Mesodermal cell (in vitro differentiated cells): ENCODE results near the gene MRPS24.
"Not testable (repeated sequence)": the region's sequence is repeated elsewhere in the genome, so short reads cannot be mapped to it uniquely, and the experiment has no call there.

Experiments
- H3K27ac ChIP-seq: 2 replicates; pipeline ENCODE4 v1.7.0; 2013; ENCODE audit warnings: mild to moderate bottlenecking, low read depth, low read length, moderate library complexity; ENCODE audit not compliant: severe bottlenecking
- H3K36me3 ChIP-seq: 2 replicates; pipeline ENCODE4 v1.7.1; 2013; ENCODE audit warnings: mild to moderate bottlenecking, low read length, moderate library complexity; ENCODE audit not compliant: control insufficient read depth, insufficient read depth
- H3K4me1 ChIP-seq: one replicate; pipeline ENCODE4 v1.7.1; 2013; ENCODE audit warnings: mild to moderate bottlenecking, low read length; ENCODE audit not compliant: insufficient read depth, control insufficient read depth, poor library complexity, severe bottlenecking
- H3K4me3 ChIP-seq: 2 replicates; pipeline ENCODE4 v1.7.0; 2013; ENCODE audit warnings: low read length, control low read depth, mild to moderate bottlenecking; ENCODE audit not compliant: insufficient read depth, poor library complexity, severe bottlenecking; ENCODE audit errors: extremely low read depth
- H3K9me3 ChIP-seq: 2 replicates; pipeline ENCODE4 v1.7.1; 2013; ENCODE audit warnings: mild to moderate bottlenecking, low read length, moderate library complexity; ENCODE audit not compliant: control insufficient read depth
- WGBS, 2 experiments: methylation state at CpG; one replicate each; pipeline ENCODE4 v1.1.5; 2013; ENCODE audit warnings: missing lambda C conversion rate in 2 of 2; ENCODE audit not compliant: insufficient coverage in 2 of 2; 5-methylcytosine and 5-hydroxymethylcytosine counted together

MRPS24 gene

GRCh38 chr7:43834463-43835251, 34.7 kb downstream of the MRPS24 start:
- H3K36me3 ChIP-seq = no peaks in the 10 kb centered on the region
- 93 to 94% methylated on average over 4 to 5 of the region's 8 CpGs for WGBS, 2 experiments
- H3K27ac ChIP-seq = no peak overlapping the region
- no peak overlapping the region for H3K4me3 ChIP-seq
- peaks cover 14% of the 10 kb centered on the region for H3K9me3 ChIP-seq
- H3K4me1 ChIP-seq = no peaks in the 10 kb centered on the region

DNA sequence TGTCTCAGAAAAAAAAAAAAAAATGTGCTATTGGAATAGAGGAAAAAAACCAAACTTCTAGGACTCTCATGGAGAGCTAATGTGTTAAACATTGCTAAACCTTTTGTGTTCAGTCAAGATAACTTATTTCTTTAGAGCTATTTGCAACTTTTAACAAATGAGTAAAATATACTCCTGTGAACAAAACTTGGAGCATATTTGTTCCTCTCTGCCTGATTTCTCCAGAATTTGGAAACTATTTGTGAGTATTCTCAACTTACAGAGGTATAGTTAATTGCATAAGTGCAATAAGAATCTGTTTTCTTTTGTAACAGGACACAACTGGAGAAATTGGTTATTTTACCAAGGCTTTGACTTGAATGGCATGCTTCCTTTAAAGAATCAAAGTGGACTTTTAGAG, 38.4 kb downstream of the MRPS24 start:
- peaks cover 14% of the 10 kb centered on the region for H3K9me3 ChIP-seq
- H3K36me3 ChIP-seq, H3K4me1 ChIP-seq, H3K27ac ChIP-seq, H3K4me3 ChIP-seq: not testable (repeated sequence)

DNA sequence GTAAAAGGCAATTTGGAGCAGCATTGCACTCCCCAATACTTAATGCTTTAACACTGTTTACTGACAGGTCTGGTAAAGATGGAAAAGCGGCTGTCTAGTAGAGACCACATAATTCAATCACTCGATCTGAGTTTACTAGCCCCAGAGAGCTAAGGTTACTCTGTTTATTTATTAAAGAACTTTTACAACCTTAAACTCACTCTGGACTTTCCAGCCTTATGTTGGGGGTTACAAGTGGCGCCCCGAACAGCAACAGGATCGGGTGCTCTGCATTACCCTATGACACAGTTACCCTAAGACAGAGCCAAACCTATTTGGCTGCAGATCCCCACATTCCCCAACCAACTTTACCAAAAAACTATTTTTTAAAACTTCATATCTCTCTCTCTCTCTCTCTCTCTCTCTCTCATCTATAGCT, 43.9 kb downstream of the MRPS24 start:
- no peaks in the 10 kb centered on the region for H3K4me1 ChIP-seq
- WGBS, 2 experiments = 50 to 62% methylated on average over 2 to 3 of the region's 5 CpGs
- no peak overlapping the region for H3K27ac ChIP-seq
- H3K4me3 ChIP-seq = no peak overlapping the region
- H3K9me3 ChIP-seq = peaks cover under 1% of the 10 kb centered on the region
- H3K36me3 ChIP-seq = no peaks in the 10 kb centered on the region

DNA sequence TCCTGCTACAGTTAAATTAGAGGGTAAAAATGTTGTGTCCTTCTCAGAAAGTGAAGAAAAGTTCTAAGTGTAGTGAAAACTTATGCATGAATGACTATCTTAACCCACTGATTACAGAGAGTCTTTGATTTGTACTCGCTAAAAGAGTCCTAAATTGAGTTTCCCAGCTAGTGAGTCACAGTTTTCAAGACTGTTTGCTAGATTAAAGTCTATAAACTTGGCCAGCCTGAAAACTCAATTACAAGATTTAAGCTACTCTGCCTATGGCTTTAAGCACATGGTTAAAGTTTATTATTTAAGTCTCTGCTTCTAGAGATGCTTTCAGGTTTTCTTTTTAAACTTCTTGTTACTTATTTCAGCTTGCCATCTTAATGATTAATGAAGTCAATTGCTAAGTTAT, 44.4 kb downstream of the MRPS24 start:
- no peaks in the 10 kb centered on the region for H3K4me1 ChIP-seq
- no peak overlapping the region for H3K27ac ChIP-seq
- no peaks in the 10 kb centered on the region for H3K36me3 ChIP-seq
- WGBS, 2 experiments = 0% methylated on average over 1 of the region's 1 CpG
- H3K4me3 ChIP-seq = no peak overlapping the region
- H3K9me3 ChIP-seq = no peaks in the 10 kb centered on the region

DNA sequence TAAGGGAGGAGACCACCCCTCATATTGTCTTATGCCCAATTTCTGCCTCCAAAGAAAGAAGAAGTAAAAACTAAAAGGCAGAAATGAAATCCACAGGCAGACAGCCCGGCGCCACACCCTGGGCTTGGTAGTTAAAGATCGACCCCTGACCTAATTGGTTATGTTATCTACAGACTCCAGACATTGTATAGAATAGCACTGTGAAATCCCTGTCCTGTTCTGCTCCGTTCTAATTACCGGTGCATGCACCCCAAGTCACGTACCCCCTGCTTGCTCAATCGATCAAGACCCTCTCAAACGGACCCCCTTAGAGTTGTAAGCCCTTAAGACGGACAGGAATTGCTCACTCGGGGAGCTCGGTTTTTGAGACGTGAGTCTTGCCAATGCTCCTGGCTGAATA, 44.8 kb downstream of the MRPS24 start:
- not testable (repeated sequence) for H3K27ac ChIP-seq, H3K9me3 ChIP-seq, H3K4me1 ChIP-seq, H3K36me3 ChIP-seq, H3K4me3 ChIP-seq
- 82 to 86% methylated on average over 7 of the region's 12 CpGs for WGBS, 2 experiments

DNA sequence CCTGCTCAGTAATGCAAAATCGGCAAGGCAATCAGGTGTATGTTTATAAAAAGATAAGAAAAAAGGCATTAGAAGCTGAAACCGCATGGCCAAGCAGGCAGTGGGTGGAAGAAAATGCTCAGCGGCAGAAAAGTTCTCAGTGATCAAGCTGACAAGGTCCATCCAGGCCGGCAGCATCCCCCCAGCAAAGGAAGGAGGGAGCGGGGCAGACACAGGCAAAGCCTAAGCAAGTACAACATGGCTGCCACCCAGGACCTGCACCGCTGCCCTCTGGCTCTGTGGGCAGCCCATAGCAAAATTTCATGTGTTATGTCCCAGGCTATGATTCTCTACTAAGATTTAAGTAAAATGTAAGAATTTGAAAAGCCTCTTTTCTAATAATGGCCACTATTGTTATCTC, 45.4 kb downstream of the MRPS24 start:
- Histone ChIP-seq H3K36me3 (no peaks in the 10 kb centered on the region), H3K4me1 (no peaks in the 10 kb centered on the region), H3K27ac (no peak overlapping the region), H3K4me3 (no peak overlapping the region), H3K9me3 (no peaks in the 10 kb centered on the region)
- WGBS, 2 experiments = 84 to 88% methylated on average over 4 to 6 of the region's 6 CpGs

DNA sequence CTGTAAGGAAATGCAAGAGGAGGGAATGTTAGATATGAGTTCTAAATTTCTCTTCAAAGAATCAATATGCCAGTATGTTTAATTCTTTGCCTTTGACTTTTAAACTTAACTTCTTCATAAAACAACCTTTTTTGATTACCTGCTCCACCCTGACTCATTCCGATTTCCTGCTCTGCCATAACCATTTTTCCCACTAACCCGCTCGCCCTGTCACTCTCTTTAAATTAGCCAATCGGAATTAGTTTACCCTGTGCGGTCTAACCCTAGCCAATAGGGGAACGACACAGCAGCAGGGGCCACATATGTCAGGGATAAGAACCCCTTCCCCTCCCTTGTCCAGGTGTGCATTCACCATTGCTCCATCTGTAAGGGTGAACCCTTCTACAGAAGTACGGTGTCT, 45.9 kb downstream of the MRPS24 start:
- H3K9me3 ChIP-seq, H3K27ac ChIP-seq, H3K4me1 ChIP-seq, H3K36me3 ChIP-seq, H3K4me3 ChIP-seq: not testable (repeated sequence)
- WGBS, 2 experiments = 95 to 96% methylated on average over 6 to 7 of the region's 7 CpGs
